Endothelial cell of umbilical vein (primary cell): ENCODE results near the gene SVIP. TPM values are rescaled to one million over a fixed set of nuclear protein-coding genes. Genes with fewer than 3 reads are reported as not detected.

Source experiments
- BruUV-seq: library from RNA; stranded (reverse); fragments of 400-500 nt; replicated peaks from 2 replicates; lab custom pipeline; 2021; lab: Mats Ljungman, UMichigan
- CTCF ChIA-PET: fragments of 300-600, 350-600 bp; sonication (Branson Sonifier 250); formaldehyde crosslinking; loops from one replicate; lab custom pipeline; 2021; ENCODE audit warnings: antibody characterized with exemption, inconsistent platforms; lab: Charles Lee
- POLR2A ChIA-PET: fragments of 300-600, 350-600 bp; sonication (Branson Sonifier 250); formaldehyde crosslinking; loops from one replicate; lab custom pipeline; 2021; ENCODE audit warnings: antibody characterized with exemption, inconsistent platforms; lab: Charles Lee
- DNase-seq: peaks from one replicate; pipeline ENCODE4 v3.0.0-alpha.2; 2011; ENCODE audit warnings: low read depth, low spot score
- FAIRE-seq: peaks from 2 replicates; lab custom pipeline; 2011; peaks lifted over from hg19 to GRCh38; lab: Jason Lieb, UNC
- H2AFZ ChIP-seq: 2 replicates; pipeline ENCODE4 v1.6.0; 2012; ENCODE audit warnings: low read depth, low read length, control low read depth, inconsistent platforms
- H3K27ac ChIP-seq: 2 replicates; pipeline ENCODE4 v1.5.1; 2011; ENCODE audit warnings: low read depth, mild to moderate bottlenecking, control low read depth, low read length, moderate library complexity; ENCODE audit not compliant: insufficient read depth
- H3K27me3 ChIP-seq, 2 experiments: 2 replicates each; pipeline versions ENCODE4 v1.6.0 to v1.6.1; 2011; ENCODE audit warnings: low read length in 2 of 2, mixed read lengths in 1 of 2; ENCODE audit not compliant: control insufficient read depth in 2 of 2, insufficient read depth in 2 of 2
- H3K36me3 ChIP-seq, 2 experiments: 2 replicates in 1 of 2; 3 replicates in 1 of 2; pipeline ENCODE4 v1.5.1; 2011; ENCODE audit warnings: low read length in 2 of 2, mild to moderate bottlenecking in 1 of 2, moderate library complexity in 1 of 2; ENCODE audit not compliant: control insufficient read depth in 2 of 2, insufficient read depth in 2 of 2; ENCODE audit errors: extremely low read depth in 1 of 2
- H3K4me1 ChIP-seq: 3 replicates; pipeline ENCODE4 v1.5.1; 2011; ENCODE audit warnings: mild to moderate bottlenecking, low read length; ENCODE audit not compliant: control insufficient read depth, insufficient read depth; ENCODE audit errors: extremely low read depth
- H3K4me2 ChIP-seq: 2 replicates; pipeline ENCODE4 v1.6.1; 2011; ENCODE audit warnings: low read length, control low read depth, mixed read lengths; ENCODE audit not compliant: insufficient read depth
- H3K4me3 ChIP-seq, 3 experiments: fragments of 200-600 bp in 1 of 3; sonication (generic), shearing (Covaris generic) in 1 of 3; replicated peaks in 1 of 3; 2 replicates each; pipeline ENCODE4 v1.5.1; 2011 to 2016; ENCODE audit warnings: control low read depth in 3 of 3, low read length in 3 of 3, mild to moderate bottlenecking in 2 of 3, inconsistent platforms in 1 of 3, low read depth in 1 of 3, moderate library complexity in 1 of 3; ENCODE audit not compliant: insufficient read depth in 1 of 3
- H3K79me2 ChIP-seq: 2 replicates; pipeline ENCODE4 v1.6.0; 2012; ENCODE audit warnings: low read length, inconsistent platforms; ENCODE audit not compliant: control insufficient read depth, insufficient read depth
- H3K9ac ChIP-seq: replicated peaks from 2 replicates; pipeline ENCODE3; 2011; ENCODE audit warnings: low read length, control low read depth; ENCODE audit not compliant: insufficient read depth; ENCODE audit errors: extremely low read depth
- H3K9me1 ChIP-seq: replicated peaks from 3 replicates; pipeline ENCODE4 v1.6.0; 2011; ENCODE audit warnings: mild to moderate bottlenecking, low read length; ENCODE audit not compliant: control insufficient read depth, insufficient read depth; ENCODE audit errors: extremely low read depth
- H3K9me3 ChIP-seq: replicated peaks from 2 replicates; pipeline ENCODE4 v1.5.1; 2012; ENCODE audit warnings: low read length, inconsistent platforms; ENCODE audit not compliant: control insufficient read depth, insufficient read depth
- H4K20me1 ChIP-seq: replicated peaks from 2 replicates; pipeline ENCODE3; 2011; ENCODE audit warnings: mild to moderate bottlenecking, low read length; ENCODE audit not compliant: control insufficient read depth, insufficient read depth; ENCODE audit errors: extremely low read depth
- CTCF ChIP-seq, 2 donors: IDR thresholded peaks; 1 replicate in 1 of 2; 2 replicates in 1 of 2; pipeline ENCODE4 v1.5.1; 2011; ENCODE audit warnings: low read length in 2 of 2, mild to moderate bottlenecking in 2 of 2, moderate library complexity in 2 of 2, control low read depth in 1 of 2, inconsistent platforms in 1 of 2, low read depth in 1 of 2; ENCODE audit not compliant: insufficient read depth in 1 of 2; ENCODE audit errors: extremely low read depth in 1 of 2
- EZH2 ChIP-seq: IDR thresholded peaks from 2 replicates; pipeline ENCODE4 v1.6.1; 2012; ENCODE audit warnings: borderline replicate concordance, low read depth, mild to moderate bottlenecking, moderate library complexity, low read length, inconsistent platforms; ENCODE audit not compliant: severe bottlenecking
- FOS ChIP-seq: IDR thresholded peaks from 2 replicates; pipeline ENCODE4 v1.6.1; 2011; ENCODE audit warnings: mild to moderate bottlenecking, low read length, moderate library complexity, borderline replicate concordance; ENCODE audit not compliant: insufficient read depth
- GATA2 ChIP-seq: IDR thresholded peaks from 2 replicates; pipeline ENCODE4 v1.7.0; 2011; ENCODE audit warnings: low read depth, mild to moderate bottlenecking, moderate library complexity, mixed read lengths, low read length; ENCODE audit not compliant: insufficient read length, insufficient read depth
- JUN ChIP-seq: IDR thresholded peaks from 2 replicates; pipeline ENCODE4 v1.6.1; 2011; ENCODE audit warnings: borderline replicate concordance, low read depth; ENCODE audit not compliant: insufficient read length, insufficient read depth
- MAX ChIP-seq: IDR thresholded peaks from 2 replicates; pipeline ENCODE4 v1.6.1; 2011; ENCODE audit not compliant: insufficient read depth, insufficient read length
- MYC ChIP-seq: IDR thresholded peaks from one replicate; pipeline ENCODE4 v1.6.1; 2011; ENCODE audit warnings: mild to moderate bottlenecking, low read depth, low read length
- POLR2A ChIP-seq: IDR thresholded peaks from 2 replicates; pipeline ENCODE4 v1.6.1; 2012; ENCODE audit warnings: low read depth, mild to moderate bottlenecking, control low read depth, low read length
- POLR2AphosphoS5 ChIP-seq: IDR thresholded peaks from 2 replicates; pipeline ENCODE4 v1.6.1; 2012; ENCODE audit warnings: low read depth, mild to moderate bottlenecking, control low read depth, low read length, moderate library complexity; ENCODE audit not compliant: insufficient read depth
- dilution Hi-C: fragments of 300-500 bp; cut with MboI; formaldehyde crosslinking; loops from one replicate; pipeline ENCODE4 v1.15.0; 2019; ENCODE audit warnings: low sequenced_read_pairs; ENCODE audit not compliant: extremely low pct_ligation_motif_present
- intact Hi-C: fragments of 100-400 bp; cut with micrococcal nuclease; formaldehyde crosslinking; loops from one replicate; pipeline ENCODE4 v1.10.0; 2022
- polyA plus RNA-seq, 4 experiments: library from polyadenylated mRNA; depleted of rRNA in 3 of 4; stranded (reverse) in 3 of 4; unstranded in 1 of 4; fragments of >200 nt; gene quantifications; 2 replicates each; pipeline versions ENCODE4 v1.2.1 to v1.2.3, GENCODE V29; 2011 to 2012; ENCODE audit warnings: missing spikeins in 1 of 4
- total RNA-seq: library from RNA; stranded (reverse); gene quantifications from 2 replicates; pipeline ENCODE4 v1.2.3, GENCODE V29; 2021

The SVIP gene
- total and polyA plus RNA-seq, 2 donors (not counting 3 experiments of a cell fraction or from before 2014, with no cell fraction given): 4.6 to 69.5 TPM

- no peak for FAIRE-seq
- CTCF ChIA-PET: interaction anchor here (1.4 kb wide), 1 partner anchor 30 kb away, joined by 3 read pairs; the partner anchor contains the start of gene SVIP
- intact Hi-C loops: no loop called here
Measured at GRCh38 chr11:22859756-22860155, 30.2 kb upstream of the SVIP start.

More at GRCh38 chr11:22859756-22860155, 30.2 kb upstream of the SVIP start:
- Histone ChIP-seq H3K27ac (no peak overlapping the region), H3K9ac (no peak overlapping the region), H4K20me1 (no peaks in the 10 kb centered on the region), H3K9me1 (no peaks in the 10 kb centered on the region), H3K36me3 (no peaks in the 10 kb centered on the region), H3K4me2 (no peak overlapping the region), H3K4me3 (no peak overlapping the region), H3K79me2 (no peaks in the 10 kb centered on the region), H3K9me3 (no peaks in the 10 kb centered on the region), H3K27me3 (no peaks in the 10 kb centered on the region), H2AFZ (no peak overlapping the region), H3K4me1 (no peaks in the 10 kb centered on the region)
- no peak for DNase-seq
- dilution Hi-C loops: no loop called here
- POLR2A ChIA-PET: no interaction called here
- BruUV-seq: no TSS peak
- no peak for TF ChIP-seq EZH2
- no peak for TF ChIP-seq CTCF (IDR thresholded peaks at IDR 0.05; ENCODE audit: extremely low read depth in 1 of 2, insufficient read depth in 1 of 2, low read depth in 1 of 2, low read length in 2 of 2)
- no peak for TF ChIP-seq JUN
- no peak for TF ChIP-seq GATA2
- TF ChIP-seq MYC: no peak
- TF ChIP-seq MAX: no peak
- no peak for TF ChIP-seq FOS
- no peak for TF ChIP-seq POLR2A
- TF ChIP-seq POLR2AphosphoS5: no peak
